GM21360 (cell line): ENCODE data around the gene CCNI2.

Source experiments
- ATAC-seq: cut with Tn5 transposase; IDR thresholded peaks from one replicate; pipeline ENCODE4 v1.9.1; 2021; ENCODE audit warnings: mild to moderate bottlenecking, moderate library complexity; ENCODE audit not compliant: unreplicated experiment

Gene CCNI2

DNA sequence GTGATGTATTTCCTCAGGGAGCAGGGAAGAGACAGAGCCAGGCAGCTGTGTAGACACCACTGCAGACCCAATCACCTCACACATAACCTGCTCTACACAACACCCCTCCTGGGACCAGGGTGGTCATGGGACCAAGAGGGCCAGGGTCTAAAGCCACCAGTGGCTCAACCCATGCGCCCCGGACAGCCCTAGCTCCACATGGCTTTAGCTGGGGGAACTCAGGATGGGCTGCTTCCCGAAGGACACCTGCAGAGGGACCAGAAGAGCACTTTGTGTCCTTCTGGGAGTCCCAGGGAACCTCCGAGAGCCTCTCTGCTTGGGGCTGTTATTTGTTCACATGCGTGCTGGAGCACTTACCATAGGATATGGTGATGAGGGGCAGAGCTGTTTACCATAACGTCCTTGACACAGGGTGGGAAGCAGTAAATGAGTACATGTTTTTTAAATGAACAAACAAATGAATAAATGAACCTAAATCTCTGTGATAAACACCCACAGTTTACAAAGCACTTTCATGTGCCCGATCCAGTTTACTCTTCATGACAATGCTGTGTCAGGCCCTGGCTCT, 17.5 kb downstream of the CCNI2 start:
- no peak for ATAC-seq

DNA sequence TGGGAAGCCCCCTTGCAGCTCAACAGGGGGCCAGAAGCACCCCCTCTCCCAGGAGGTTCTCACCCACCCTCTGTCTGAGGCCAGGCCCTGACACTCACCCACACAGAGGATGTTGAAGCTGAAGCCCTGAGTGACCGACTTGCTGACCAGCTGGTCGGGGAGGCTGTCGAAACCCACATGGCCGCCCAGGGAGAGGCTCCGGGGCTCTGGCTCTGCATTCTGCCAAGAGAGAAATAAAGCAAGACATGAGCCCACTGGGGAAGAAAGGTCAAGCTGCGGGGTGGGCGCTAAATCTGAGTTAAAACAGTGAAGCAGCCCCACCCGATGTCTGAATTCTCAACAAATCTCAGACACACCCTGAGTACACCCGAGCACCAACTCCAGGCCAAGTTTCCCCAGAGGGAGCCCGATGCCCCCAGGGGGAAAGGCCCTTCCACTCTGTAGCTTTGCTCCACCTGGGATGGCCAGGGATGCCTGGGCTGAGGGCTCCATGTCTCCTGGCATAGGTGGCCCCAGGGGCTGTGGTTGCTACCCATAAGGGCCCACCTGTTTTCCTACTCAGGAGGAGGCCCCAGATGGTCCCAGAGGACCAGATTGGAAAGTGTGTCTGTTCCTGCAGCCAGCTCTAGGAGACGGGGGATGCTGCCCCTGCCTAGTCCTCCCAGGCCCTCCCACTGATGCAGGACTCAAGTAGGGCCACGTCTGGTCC, 18.2 kb downstream of the CCNI2 start:
- ATAC-seq = no peak

DNA sequence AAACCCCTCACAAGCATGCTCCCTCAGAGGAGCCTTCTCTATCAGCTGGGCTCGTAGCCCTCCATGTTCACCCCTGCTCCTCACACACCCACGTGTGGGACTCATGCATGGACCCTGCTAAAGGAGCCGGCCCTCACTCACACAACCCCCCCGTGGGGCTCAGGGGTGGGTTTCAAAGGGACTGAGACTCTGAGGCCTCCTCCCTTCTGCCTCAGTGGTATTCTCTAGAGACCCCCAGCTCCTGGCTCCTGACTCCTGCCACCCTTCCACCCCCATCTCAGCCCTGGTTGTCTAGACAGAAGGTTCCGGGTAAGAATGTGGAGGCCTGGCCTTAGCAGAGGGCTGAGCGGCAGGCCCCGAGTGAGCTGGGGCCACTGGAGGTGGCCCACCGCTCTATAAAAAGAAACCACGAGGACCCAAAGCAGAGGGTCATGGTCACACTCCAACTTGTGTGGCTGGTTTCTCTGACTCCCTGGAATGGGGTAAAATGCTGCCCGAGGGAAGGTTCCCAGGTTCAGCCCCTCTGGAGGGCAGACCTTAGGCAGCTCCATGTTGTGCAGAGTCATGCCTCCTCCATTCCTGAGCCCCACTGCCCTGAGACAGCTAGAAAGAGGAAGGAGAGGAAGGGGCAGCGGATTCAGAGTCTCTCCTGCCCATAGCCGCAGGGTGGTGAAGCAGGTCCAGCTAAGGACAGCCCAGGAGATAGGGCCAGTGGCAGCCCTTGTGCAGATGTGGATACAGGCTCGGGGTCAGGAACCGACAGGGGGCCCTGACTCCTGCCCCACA, 19.0 kb downstream of the CCNI2 start:
- ATAC-seq = no peak

DNA sequence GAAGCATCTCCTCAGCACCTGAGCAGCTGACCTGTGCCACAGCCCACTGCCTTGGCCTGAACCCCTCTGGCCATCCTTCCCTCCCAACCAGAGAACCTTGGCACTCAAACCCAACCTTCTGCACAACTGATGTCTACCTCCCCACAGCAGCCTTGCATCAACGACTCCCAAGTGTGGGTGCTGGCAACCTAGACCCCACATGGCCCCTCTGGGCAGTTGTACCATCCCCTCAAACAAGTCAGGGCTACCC, 19.5 kb downstream of the CCNI2 start:
- ATAC-seq = no peak

DNA sequence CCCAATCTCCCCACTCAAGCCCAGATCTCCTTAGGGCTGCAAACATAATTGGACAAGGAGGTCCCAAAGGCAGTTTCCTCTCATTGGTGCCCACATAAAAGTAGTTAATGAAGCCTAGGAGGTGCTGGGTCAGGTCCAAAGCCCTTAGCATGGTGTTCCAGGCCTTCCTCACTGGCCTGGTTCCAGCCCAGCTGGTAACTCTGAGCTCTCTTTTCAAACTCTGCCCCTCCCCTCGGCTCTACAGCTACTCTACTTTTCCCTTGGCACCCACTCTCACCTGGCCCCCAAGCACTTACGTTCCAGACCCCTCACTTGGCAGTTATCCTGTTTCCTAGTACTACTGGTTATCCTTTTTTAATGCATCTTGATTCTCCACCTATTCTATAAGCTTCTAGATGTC, 19.9 kb downstream of the CCNI2 start:
- ATAC-seq = no peak

DNA sequence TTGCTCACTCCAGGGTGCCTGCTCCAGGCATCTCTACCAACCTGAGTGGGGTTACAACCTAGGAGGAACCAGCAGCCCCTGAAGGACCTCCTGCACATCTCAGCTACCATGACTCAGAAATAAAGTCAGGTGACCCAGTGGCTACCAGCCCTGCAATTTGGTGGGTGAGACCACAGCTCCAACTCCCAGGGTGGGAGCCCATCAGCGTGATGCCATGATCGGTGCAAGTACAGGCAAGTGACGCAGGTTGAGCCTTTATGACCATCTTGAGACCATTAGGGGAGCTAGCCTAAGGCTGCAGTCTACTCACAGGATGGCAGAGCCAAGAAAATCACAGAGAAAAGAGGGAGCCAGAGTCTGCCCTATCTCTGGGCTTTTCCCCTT, 21.3 kb downstream of the CCNI2 start:
- ATAC-seq = no peak

DNA sequence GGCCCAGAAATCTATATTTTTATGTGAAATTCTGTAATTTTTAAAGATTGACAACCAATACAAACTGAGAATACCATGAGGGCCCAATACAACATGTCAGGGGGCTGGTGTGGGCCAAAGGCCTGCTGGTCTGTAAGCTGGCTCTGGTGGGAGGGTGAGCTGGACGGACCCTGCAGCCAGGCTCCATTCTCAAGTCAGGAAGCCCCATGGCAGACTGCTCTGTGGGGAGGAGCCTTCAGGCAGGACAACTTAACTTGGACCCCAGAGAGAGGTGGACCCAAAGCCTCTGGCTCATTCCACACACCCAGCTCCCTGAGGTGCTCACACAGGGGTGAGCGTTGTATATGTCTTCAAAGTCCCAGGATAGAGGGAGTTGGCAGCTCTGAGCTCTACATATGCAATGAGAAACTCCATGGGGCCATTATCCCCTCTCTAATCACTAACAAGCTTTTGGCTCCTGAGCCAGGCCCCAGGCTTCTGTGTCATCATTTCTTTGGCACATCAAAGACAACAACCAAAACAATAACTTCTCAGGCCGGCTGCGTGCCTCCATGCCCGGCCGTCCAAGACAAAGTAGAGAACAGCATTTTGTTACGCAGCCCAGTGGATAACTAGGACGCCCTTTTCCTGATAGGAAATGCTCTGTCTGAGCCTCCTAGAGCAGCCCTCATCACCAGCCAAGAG, 23.4 kb downstream of the CCNI2 start:
- no peak for ATAC-seq

DNA sequence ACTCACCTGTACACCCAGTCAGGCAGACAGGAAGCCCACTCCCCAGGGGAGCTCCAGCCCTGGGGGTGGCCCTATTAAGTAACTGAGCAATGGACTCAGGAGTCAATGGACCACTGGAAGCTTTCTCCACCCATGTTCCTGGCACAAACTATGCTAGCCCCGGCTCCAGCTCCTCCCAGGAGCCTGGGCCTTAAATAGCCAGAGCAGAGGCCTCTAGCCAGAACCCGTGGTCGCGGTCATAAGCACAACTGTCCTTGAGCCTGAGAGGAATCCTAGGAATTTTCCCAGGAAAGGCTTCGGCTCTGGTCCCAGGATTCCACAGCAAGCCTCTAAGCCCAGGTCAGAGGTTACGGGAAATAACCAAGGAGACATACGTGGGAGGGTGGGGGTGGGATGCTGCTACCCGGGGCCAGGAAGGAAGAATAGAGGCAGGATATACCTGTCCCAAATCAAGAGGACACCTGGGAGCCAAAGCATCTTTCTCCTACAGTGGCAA, 24.3 kb downstream of the CCNI2 start:
- ATAC-seq = no peak

DNA sequence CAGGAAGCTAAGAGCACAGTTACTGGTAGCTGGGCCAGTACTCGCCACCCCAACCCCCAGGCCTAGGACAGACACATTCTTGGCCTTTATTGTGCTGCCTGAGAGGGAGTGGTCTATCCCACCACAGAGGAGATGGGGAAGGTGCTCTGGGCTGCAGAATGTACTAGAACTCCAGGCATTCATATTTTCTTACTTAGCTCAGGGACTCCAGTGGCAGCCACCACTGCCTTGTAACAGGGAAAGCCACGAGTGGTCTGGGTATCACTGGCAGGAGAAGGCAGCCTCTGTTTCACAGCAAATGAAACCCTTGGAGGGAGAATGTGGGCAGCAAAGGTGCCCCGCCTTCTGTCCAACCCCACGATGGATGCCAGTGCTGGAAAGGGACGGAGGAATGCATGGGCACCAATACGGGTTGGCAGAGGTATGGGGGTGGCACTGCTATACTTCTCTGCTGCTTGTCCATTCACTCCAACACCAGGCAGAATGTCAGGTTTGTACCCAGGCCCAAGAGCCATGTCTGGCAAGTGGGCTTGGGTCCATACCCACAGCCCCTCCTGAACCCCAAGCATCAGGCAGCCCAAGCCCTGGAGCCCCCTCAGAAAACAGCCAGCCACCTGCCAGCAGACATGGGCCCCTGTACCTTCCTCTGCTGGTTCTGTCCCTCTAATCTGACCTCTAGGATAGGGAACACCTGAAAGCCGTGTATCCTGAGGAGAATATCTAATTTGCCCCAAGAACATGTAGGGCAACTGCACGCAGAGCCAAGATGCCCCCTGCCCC, 25.3 kb downstream of the CCNI2 start:
- ATAC-seq = no peak

DNA sequence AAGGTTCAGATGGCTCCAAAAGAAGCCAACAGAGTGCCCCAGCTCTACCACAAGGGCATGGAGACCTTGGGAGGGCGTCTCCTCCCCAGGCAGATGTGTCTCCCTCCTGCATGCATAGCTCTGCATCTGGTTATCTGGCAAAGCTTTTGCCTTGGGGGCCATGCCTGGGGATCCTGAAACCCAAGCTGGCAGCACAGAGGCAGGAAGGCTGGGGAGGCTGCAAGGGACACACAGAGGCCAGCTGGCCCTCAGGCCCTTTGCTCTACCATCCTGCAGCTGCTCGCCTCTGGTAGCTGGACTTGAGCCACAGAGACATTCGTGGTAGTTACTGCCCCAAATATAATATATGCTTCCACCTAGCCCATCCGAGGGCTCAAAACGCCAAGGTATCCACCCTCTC, 25.9 kb downstream of the CCNI2 start:
- no peak for ATAC-seq

DNA sequence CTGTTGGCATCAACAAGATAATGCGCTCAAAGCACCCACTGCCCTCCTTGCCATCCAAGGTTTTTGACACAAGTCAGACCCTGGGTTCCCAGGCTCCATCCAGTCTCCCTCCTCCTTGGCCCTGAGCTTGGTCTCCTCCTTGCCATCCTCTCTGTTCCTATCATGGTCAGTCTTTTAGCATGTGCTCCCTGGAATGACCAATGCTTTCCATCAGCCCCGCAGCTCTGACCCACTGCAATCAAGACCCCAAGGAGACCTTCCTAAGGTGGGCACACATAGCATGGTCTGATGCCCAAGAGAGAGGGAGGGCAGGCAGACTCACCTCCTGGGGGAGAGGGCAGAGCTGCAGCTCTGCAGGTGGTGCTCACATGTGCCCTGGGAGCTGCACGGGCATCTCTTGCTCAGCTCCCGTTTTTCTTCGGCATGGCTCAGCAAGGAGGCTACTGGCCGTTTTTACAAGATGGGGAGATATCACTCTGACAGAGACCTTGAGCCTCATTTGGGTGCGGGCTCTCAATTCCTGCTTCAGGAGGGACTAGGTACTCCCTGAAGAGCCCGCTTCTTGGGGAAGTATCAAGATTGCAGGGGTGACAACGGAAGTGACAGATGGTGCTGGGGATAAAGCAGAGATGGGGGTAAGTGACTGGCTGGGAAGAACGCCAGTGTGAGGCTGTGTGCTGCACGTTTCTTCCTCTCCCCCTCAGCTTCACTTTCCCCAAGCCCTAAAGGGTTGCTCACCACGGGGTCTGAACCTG, 26.6 kb downstream of the CCNI2 start:
- ATAC-seq = no peak

DNA sequence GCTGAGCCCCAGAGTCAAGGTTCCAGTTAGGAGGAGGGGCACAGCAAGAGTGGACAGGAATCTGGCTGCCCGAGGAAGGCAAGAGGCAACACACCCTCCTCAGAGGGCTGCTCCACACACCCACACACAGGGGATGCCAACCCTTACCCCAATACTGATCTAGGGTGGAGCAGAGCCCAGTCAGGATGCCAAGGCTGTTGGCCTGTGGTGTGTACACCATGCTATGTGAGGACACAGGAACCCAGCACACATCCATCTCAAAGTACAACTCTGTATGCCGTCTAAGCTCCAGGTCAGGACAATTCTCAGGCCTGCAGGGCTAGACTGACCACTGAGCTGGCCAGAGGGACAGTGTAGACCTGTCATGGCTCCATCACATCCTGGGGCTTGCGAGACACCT, 27.2 kb downstream of the CCNI2 start:
- ATAC-seq = no peak

DNA sequence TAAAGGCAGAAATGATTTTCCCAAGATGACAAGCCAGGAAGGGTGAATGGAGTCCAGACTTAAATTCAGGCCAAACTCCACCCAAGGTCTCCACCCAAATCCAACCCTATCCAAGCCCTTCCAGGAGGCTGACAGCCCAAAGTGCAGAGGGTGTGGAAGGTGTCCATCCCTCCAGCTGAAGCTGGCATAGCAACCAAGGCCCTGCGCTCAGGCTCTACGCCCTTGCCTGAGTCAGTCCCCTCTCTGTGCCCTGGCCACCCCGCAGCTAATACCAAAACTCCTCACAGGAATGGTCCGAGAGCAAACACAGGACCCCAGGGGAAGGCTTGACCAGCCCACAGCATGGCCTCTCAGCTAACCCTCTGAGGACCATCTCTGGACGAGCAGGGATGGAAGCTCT, 27.7 kb downstream of the CCNI2 start:
- no peak for ATAC-seq

DNA sequence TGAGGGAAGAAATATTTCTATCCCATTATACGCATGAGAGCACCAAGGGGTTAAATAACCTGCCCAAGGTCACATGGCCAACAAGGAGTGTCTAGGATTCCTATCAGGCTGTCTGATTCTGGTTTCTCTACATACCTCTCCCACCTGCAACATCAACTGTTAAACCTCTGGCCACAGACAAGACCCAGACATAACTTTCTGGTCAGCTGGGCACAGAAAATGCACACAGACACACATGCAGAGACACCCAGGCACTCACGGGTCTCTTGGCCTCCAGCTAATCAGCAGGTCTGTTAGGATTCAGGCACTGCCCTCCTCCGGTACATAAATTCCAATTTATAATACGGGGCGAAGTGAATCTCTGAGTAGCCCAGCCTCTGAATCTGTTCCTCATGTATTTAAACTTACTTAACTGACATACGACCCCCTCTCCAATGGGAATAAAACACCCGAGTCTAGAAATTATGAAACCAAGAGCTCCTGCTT, 28.3 kb downstream of the CCNI2 start:
- ATAC-seq = no peak

DNA sequence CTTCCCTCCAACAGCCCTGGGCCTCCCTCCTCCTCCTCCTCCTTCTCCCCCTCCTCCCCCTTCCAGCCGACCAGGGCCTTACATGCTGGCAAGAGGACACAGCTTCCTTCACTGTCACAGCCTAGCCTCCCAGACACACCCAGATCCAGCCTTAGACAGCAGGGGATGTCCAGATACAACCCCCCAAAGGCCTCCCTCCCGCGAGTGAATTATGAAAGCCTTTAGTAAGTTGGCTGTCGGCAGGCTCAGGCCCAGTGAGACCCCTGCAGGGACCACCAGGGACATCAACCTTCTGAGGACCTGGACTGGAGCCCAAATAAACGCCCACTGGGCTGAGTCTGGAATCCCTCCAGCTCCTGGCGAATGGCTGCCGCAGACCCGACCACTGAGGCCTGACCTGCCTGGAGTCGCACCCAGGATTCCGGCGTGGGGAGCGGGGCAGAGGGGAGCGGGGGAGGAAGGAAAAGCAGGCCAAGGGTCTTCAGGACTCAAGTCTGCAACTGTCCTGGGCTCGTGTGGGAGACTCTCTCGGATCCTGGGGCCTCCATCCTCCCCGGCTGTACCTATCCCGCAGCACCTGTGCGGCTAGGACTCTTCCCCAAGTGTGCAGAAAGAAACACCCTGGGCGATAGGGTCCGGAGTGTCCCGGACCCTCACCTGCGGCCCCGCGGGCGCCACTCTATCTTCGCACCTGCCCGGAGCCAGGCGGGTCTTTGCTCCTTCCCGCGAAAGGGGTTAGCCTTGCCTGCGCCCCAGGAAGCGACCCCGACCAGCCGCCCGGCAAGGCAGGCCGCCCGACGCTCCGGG, 29.1 kb downstream of the CCNI2 start:
- ATAC-seq = peak; percentile 27

DNA sequence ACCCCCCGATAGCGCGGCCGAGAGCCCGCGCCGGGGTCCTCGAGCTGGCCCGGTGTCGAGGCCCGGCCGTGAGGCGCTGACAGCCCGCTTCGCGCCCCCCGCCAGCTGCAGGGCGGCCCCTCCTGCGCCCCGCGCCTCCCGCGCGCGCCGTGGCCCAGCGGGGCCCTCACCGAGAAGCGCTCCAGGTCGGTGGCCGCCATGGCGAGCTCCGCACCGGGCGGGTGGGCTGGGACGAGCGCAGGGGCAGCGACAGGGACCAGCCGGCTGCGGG, 29.6 kb downstream of the CCNI2 start:
- no peak for ATAC-seq

DNA sequence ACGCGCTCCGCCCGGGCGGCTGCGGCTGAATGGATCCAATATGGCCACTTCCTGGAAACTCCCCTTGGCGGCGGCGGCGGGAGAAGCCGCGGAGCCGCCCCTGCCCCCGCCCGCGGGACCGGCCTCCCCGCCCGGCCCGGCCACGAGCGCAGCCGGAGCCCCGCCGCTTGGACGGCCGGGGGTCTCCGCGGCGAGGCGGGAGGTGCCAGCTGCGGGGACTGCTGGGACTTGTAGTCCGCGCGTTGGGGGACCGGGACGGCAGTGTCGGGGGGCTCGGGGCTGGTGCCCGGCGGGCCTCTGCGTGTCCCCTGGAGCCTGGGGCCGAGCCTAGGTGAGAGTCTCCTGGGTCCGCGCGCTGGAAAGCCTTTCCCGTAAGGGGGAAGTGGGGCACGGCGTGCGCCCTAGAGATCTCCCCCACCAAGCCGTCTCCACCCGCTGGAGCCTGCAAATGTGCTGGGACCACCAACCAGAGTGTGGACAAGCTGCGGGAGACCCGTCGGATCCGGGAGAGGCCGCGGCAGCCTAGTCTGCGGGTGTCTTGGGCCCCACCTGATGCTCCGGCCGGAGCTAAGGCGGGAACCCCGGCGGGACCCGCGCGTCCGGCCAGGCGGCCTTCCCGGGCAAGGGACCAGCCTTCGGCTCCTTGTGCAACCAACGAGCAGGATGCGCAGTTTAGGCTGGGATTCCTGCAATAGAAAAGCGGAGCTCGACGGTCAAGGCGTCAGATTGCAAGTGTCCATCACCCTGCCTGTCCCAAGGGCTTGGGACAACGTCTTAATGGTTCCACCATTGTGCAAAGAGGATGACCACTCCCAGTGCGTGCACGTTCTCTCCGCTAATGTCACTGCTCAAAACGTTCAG, 30.2 kb downstream of the CCNI2 start, which contains the start of gene SEPTIN8:
TSS of gene SEPTIN8 (minus strand) at position 31 of the 861 bp plus-strand sequence. CDS start 102 bp downstream, outside the sequence.
- ATAC-seq = peak; percentile 53

DNA sequence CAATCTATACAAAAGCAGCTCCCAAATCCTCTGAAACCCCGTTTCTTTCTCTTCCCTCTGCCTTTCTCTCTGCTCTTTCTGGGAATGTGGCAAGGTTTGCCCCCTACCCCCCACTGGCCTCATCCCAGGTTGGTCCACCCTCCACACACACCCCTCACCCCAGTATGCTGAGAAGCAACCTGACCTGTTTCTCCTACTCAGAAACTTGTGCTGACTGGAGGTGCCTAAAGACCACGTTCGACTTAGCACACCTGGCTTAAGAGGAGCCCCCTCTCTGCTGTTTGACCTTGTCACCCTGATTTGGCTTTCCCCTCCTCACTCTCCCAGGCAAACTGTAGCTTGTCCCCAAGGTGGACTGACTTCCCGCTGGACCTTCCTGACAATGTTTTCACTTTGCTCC, 30.9 kb downstream of the CCNI2 start:
- ATAC-seq = no peak

DNA sequence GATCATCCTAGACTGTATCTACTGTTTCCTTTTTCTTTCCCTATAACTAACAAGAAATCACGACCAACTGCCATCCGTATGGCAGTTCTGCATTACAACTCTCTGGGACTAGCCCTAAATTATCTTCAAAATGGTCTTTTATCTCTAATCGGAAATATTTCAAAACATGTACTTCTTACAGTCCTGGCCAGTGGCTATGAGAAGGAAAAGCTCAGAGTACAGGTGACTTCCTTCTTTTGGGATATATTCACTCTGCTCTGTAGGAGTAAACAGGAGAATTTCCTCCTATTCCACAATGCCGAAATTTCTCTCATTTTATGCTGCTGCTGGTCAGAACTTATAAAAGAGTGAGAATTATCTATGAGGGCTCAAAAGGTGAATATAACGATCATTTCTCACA, 31.6 kb downstream of the CCNI2 start:
- no peak for ATAC-seq
